ENCODE data around the gene CRBN. TPM values are rescaled to one million over a fixed set of nuclear protein-coding genes. Genes with fewer than 3 reads are reported as not detected.
A peak's percentile ranks its signal among the peaks of the same experiment; 100 is the strongest.

The CRBN gene
- total and polyA plus RNA-seq, 4 donors = 28.3 to 68.5 (median 46.9) TPM

GRCh38 chr3:3200632-3201212, 21.2 kb upstream of the CRBN start:
- Histone ChIP-seq H3K36me3 (ENCODE audit: control insufficient read depth in 1 of 2, insufficient read depth in 2 of 2, low read length in 1 of 2) (no peaks in the 10 kb centered on the region), H3K9me3 (ENCODE audit: control insufficient read depth, low read length) (no peaks in the 10 kb centered on the region), H3K4me1 (ENCODE audit: control insufficient read depth in 1 of 2, insufficient read depth in 2 of 2, low read length in 2 of 2) (peaks cover 0 to 3% of the 10 kb centered on the region in 2 donors), H3K27me3 (ENCODE audit: control insufficient read depth in 1 of 2, insufficient read depth in 2 of 2, low read length in 1 of 2) (no peaks in the 10 kb centered on the region), H3K27ac (ENCODE audit: low read depth in 1 of 2, low read length in 2 of 2) (no peak overlapping the region), H3K4me3 (ENCODE audit: low read length in 2 of 2) (no peak overlapping the region)
- intact Hi-C loops (cut with DNase I) = loop anchor here (2.0 to 5.0 kb wide), 5 partner anchors 597 to 1088 kb away; partner anchors contain the start of gene LRRN1 (in 1 of the 2)
- WGBS, 2 donors = 3 to 8% methylated on average over 7 of the region's 7 CpGs
- ATAC-seq (ENCODE audit: low FRiP score) (peak; percentile 80), DNase-seq (peak in 1 of 2 donors; percentile 55)

DNA sequence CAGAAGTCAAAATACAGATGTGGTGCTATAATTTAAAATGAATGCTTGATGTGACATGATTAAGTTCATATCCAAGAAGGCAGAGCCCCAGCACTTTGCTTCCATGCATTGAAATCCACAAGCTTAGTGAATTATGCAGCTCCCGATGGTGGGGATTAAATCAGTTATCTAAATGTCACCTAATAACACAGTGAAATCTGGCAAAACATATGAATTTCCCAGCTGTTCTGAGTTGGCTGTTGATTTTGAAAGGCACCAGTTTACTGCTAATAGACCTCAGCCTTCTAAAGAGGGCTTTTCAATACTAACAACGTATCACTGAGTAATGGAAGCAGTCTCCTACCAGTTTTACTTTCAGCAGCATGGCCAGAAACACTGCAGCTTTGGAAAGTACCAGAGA, 19.8 kb upstream of the CRBN start:
- DNase-seq (no peak), ATAC-seq (ENCODE audit: low FRiP score) (no peak)
- no peak overlapping the region for H3K4me3 ChIP-seq (ENCODE audit: low read length in 2 of 2)
- no peaks in the 10 kb centered on the region for H3K9me3 ChIP-seq (ENCODE audit: control insufficient read depth, low read length)
- intact Hi-C loops (cut with DNase I) = loop anchor here in 1 of 2 donors (5.0 kb wide), 1 partner anchor 1093 kb away; no protein-coding TSS in a partner anchor
- peaks cover 0 to 3% of the 10 kb centered on the region in 2 donors for H3K4me1 ChIP-seq (ENCODE audit: control insufficient read depth in 1 of 2, insufficient read depth in 2 of 2, low read length in 2 of 2)
- 32 to 45% methylated on average over 2 of the region's 2 CpGs for WGBS, 2 donors
- no peaks in the 10 kb centered on the region for H3K36me3 ChIP-seq (ENCODE audit: control insufficient read depth in 1 of 2, insufficient read depth in 2 of 2, low read length in 1 of 2)
- H3K27me3 ChIP-seq (ENCODE audit: control insufficient read depth in 1 of 2, insufficient read depth in 2 of 2, low read length in 1 of 2) = no peaks in the 10 kb centered on the region
- H3K27ac ChIP-seq (ENCODE audit: low read depth in 1 of 2, low read length in 2 of 2) = no peak overlapping the region

GRCh38 chr3:3196148-3196861, 16.8 kb upstream of the CRBN start:
- DNase-seq (no peak), ATAC-seq (ENCODE audit: low FRiP score) (no peak)
- H3K4me3 ChIP-seq (ENCODE audit: low read length in 2 of 2) = no peak overlapping the region
- H3K27me3 ChIP-seq (ENCODE audit: control insufficient read depth in 1 of 2, insufficient read depth in 2 of 2, low read length in 1 of 2) = no peaks in the 10 kb centered on the region
- H3K4me1 ChIP-seq (ENCODE audit: control insufficient read depth in 1 of 2, insufficient read depth in 2 of 2, low read length in 2 of 2) = peaks cover 0 to 2% of the 10 kb centered on the region in 2 donors
- no peak overlapping the region for H3K27ac ChIP-seq (ENCODE audit: low read depth in 1 of 2, low read length in 2 of 2)
- H3K9me3 ChIP-seq (ENCODE audit: control insufficient read depth, low read length) = no peaks in the 10 kb centered on the region
- intact Hi-C loops (cut with DNase I) = loop anchor here in 1 of 2 donors (5.0 kb wide), 1 partner anchor 1096 kb away; no protein-coding TSS in a partner anchor
- H3K36me3 ChIP-seq (ENCODE audit: control insufficient read depth in 1 of 2, insufficient read depth in 2 of 2, low read length in 1 of 2) = no peaks in the 10 kb centered on the region
- WGBS, 2 donors = 59 to 62% methylated on average over 6 of the region's 6 CpGs

DNA sequence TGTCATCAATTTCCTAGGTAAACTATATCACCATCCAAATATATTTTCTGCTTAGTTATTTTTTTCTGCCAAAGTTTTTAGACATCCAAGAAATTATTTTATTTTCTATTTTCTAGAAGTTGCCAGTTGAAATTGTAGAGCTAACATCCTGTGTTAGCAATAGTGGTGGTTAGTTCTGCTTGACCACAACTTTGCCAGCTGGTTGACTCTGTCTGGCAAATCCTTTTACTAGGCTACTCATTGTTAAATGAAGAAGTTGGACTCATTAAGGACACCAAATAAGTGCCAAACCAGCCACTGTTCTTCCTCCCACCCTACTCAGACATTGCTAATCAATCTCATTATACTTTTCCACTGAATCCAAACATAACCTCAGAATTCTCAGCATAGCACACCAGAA, 15.4 kb upstream of the CRBN start:
- no peak overlapping the region for H3K4me3 ChIP-seq (ENCODE audit: low read length in 2 of 2)
- no peak for DNase-seq
- no peaks in the 10 kb centered on the region for H3K9me3 ChIP-seq (ENCODE audit: control insufficient read depth, low read length)
- H3K36me3 ChIP-seq (ENCODE audit: control insufficient read depth in 1 of 2, insufficient read depth in 2 of 2, low read length in 1 of 2) = no peaks in the 10 kb centered on the region
- no peak overlapping the region for H3K27ac ChIP-seq (ENCODE audit: low read depth in 1 of 2, low read length in 2 of 2)
- intact Hi-C loops (cut with DNase I) = loop anchor here in 1 of 2 donors (5.0 kb wide), 1 partner anchor 1097 kb away; no protein-coding TSS in a partner anchor
- no peak for ATAC-seq (ENCODE audit: low FRiP score)
- H3K4me1 ChIP-seq (ENCODE audit: control insufficient read depth in 1 of 2, insufficient read depth in 2 of 2, low read length in 2 of 2) = no peaks in the 10 kb centered on the region
- no peaks in the 10 kb centered on the region for H3K27me3 ChIP-seq (ENCODE audit: control insufficient read depth in 1 of 2, insufficient read depth in 2 of 2, low read length in 1 of 2)

- no peak overlapping the region for H3K27ac ChIP-seq (ENCODE audit: low read depth in 1 of 2, low read length in 2 of 2)
- H3K36me3 ChIP-seq (ENCODE audit: control insufficient read depth in 1 of 2, insufficient read depth in 2 of 2, low read length in 1 of 2) = no peaks in the 10 kb centered on the region
- H3K4me3 ChIP-seq (ENCODE audit: low read length in 2 of 2) = no peak overlapping the region
- peaks cover 2% of the 10 kb centered on the region for H3K9me3 ChIP-seq (ENCODE audit: control insufficient read depth, low read length)
- WGBS, 2 donors = 36 to 38% methylated on average over 2 of the region's 2 CpGs
- intact Hi-C loops (cut with DNase I) = loop anchor here in 1 of 2 donors (2.0 kb wide), 1 partner anchor 1083 kb away; no protein-coding TSS in a partner anchor
- no peak for ATAC-seq (ENCODE audit: low FRiP score)
- H3K4me1 ChIP-seq (ENCODE audit: control insufficient read depth in 1 of 2, insufficient read depth in 2 of 2, low read length in 2 of 2) = no peaks in the 10 kb centered on the region
- no peaks in the 10 kb centered on the region for H3K27me3 ChIP-seq (ENCODE audit: control insufficient read depth in 1 of 2, insufficient read depth in 2 of 2, low read length in 1 of 2)
- no peak for DNase-seq
Measured at GRCh38 chr3:3192286-3192675, 12.8 kb upstream of the CRBN start.

- intact Hi-C loops (cut with DNase I) = loop anchor here in 1 of 2 donors (2.0 kb wide), 1 partner anchor 1083 kb away; no protein-coding TSS in a partner anchor
- WGBS, 2 donors = 11 to 14% methylated on average over 4 of the region's 4 CpGs
- DNase-seq = no peak
- Histone ChIP-seq H3K36me3 (ENCODE audit: control insufficient read depth in 1 of 2, insufficient read depth in 2 of 2, low read length in 1 of 2) (no peaks in the 10 kb centered on the region), H3K27ac (ENCODE audit: low read depth in 1 of 2, low read length in 2 of 2) (no peak overlapping the region), H3K9me3 (ENCODE audit: control insufficient read depth, low read length) (peaks cover 4% of the 10 kb centered on the region), H3K4me3 (ENCODE audit: low read length in 2 of 2) (no peak overlapping the region), H3K4me1 (ENCODE audit: control insufficient read depth in 1 of 2, insufficient read depth in 2 of 2, low read length in 2 of 2) (no peaks in the 10 kb centered on the region), H3K27me3 (ENCODE audit: control insufficient read depth in 1 of 2, insufficient read depth in 2 of 2, low read length in 1 of 2) (no peaks in the 10 kb centered on the region)
- ATAC-seq (ENCODE audit: low FRiP score) = no peak
Measured at GRCh38 chr3:3191675-3192285, 12.3 kb upstream of the CRBN start.

DNA sequence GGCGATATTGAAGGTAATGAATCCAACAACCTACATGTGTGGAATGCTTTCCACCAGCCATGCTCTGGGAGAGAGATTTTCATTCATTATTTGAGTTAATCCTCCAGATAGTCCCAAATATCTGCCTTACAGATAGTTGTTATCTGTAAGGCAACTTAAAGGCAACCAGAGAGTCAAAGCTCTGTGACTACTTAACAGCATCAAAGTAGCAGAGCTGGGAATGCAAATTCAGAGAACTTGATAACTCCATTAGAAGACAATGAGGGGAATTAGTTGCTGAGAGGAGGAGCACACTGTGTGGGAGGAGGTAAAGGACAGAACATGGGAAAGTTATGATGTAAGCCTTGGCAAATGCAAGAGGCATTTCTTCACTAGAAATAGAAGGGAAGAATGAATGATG, 10.5 kb upstream of the CRBN start:
- H3K27ac ChIP-seq (ENCODE audit: low read depth in 1 of 2, low read length in 2 of 2) = no peak overlapping the region
- 48 to 97% methylated on average over 1 of the region's 1 CpG for WGBS, 2 donors
- no peaks in the 10 kb centered on the region for H3K4me1 ChIP-seq (ENCODE audit: control insufficient read depth in 1 of 2, insufficient read depth in 2 of 2, low read length in 2 of 2)
- peaks cover 6% of the 10 kb centered on the region for H3K9me3 ChIP-seq (ENCODE audit: control insufficient read depth, low read length)
- no peaks in the 10 kb centered on the region for H3K27me3 ChIP-seq (ENCODE audit: control insufficient read depth in 1 of 2, insufficient read depth in 2 of 2, low read length in 1 of 2)
- intact Hi-C loops (cut with DNase I) = no loop called here
- H3K36me3 ChIP-seq (ENCODE audit: control insufficient read depth in 1 of 2, insufficient read depth in 2 of 2, low read length in 1 of 2) = no peaks in the 10 kb centered on the region
- H3K4me3 ChIP-seq (ENCODE audit: low read length in 2 of 2) = no peak overlapping the region
- DNase-seq (no peak), ATAC-seq (ENCODE audit: low FRiP score) (no peak)

DNA sequence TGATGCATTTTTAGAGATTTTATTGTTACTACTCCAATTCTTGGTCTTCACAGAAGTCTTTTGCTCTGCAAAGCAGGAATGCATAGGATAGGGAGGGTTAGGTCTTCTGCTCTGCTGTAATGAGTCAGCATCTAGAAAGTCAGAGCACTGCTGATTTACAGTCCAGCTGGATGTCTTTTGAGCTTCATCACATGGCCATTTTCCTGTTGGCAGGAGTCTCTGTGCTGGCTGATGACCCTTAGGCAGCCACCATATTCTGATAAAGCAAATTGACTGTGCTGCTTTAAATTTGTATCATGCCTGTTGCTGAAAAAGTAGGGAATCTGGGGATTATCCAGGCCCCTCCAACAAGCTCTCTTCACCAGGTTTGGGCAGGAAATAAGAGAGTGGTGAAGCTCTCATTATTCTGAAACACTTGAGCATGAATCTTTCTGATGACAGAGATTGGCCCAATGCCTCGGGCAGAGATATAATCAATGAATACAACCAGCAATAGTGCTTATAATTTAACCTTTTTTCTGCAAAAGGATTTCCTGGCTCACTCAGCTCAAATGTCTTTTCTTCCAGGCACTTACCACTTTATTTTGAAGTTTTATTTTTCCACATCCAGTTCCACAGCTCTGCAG, 9.7 kb upstream of the CRBN start:
- ATAC-seq (ENCODE audit: low FRiP score) = no peak
- no peak overlapping the region for H3K4me3 ChIP-seq (ENCODE audit: low read length in 2 of 2)
- H3K4me1 ChIP-seq (ENCODE audit: control insufficient read depth in 1 of 2, insufficient read depth in 2 of 2, low read length in 2 of 2) = no peaks in the 10 kb centered on the region
- intact Hi-C loops (cut with DNase I) = no loop called here
- H3K27ac ChIP-seq (ENCODE audit: low read depth in 1 of 2, low read length in 2 of 2) = no peak overlapping the region
- no peaks in the 10 kb centered on the region for H3K27me3 ChIP-seq (ENCODE audit: control insufficient read depth in 1 of 2, insufficient read depth in 2 of 2, low read length in 1 of 2)
- DNase-seq = no peak
- H3K36me3 ChIP-seq (ENCODE audit: control insufficient read depth in 1 of 2, insufficient read depth in 2 of 2, low read length in 1 of 2) = no peaks in the 10 kb centered on the region
- H3K9me3 ChIP-seq (ENCODE audit: control insufficient read depth, low read length) = peaks cover 6% of the 10 kb centered on the region
- WGBS, 2 donors = 59 to 64% methylated on average over 1 of the region's 1 CpG

All from aorta (tissue), 5 donors.